ENCODE data around the gene CCNL2.

GRCh38 chr1:1385931-1386330, 13.2 kb downstream of the CCNL2 start:
- no peak for TF ChIP-seq CTCF (IDR thresholded peaks at IDR 0.05)
- no peak for TF ChIP-seq POLR2A (IDR thresholded peaks at IDR 0.05)
